Body of pancreas (tissue), 4 donors: ENCODE measurements around the gene BMPR2.

Experiments
- CTCF ChIP-seq, 7 experiments: fragments of 450-650 bp in 4 of 7; fragments of 200-600 bp in 3 of 7; sonication (generic) in 3 of 7; IDR thresholded peaks; one replicate each; pipeline ENCODE4 v1.5.1; 2016 to 2019; ENCODE audit warnings: antibody characterized with exemption in 7 of 7
- POLR2A ChIP-seq, 3 donors: fragments of 450-650 bp; IDR thresholded peaks; one replicate each; pipeline ENCODE4 v1.6.1; 2016; ENCODE audit warnings: antibody characterized with exemption in 3 of 3, mild to moderate bottlenecking in 2 of 3

GRCh38 chr2:202510911-202511310 lies 134.8 kb downstream of the BMPR2 start:
- TF ChIP-seq CTCF (IDR thresholded peaks at IDR 0.05), result no peak
- TF ChIP-seq POLR2A (IDR thresholded peaks at IDR 0.05), result no peak
